RPMI8226 (cell line): Measurements from ENCODE around the gene RETREG3.
A peak's percentile ranks its signal among the peaks of the same experiment; 100 is the strongest.
"Not testable (repeated sequence)": the region's sequence is repeated elsewhere in the genome, so short reads cannot be mapped to it uniquely, and the experiment has no call there.

Experiments used
- DNase-seq: peaks from one replicate; pipeline ENCODE4 v3.0.0-alpha.2; 2015

RETREG3 gene

GRCh38 chr17:42548993-42549755 is 60.0 kb downstream of the RETREG3 start:
- no peak for DNase-seq

- peak; percentile 90 for DNase-seq
These were observed 60.9 kb downstream of the RETREG3 start for GRCh38 chr17:42548070-42548837.

- DNase-seq = no peak
These were observed 61.5 kb downstream of the RETREG3 start for GRCh38 chr17:42547698-42548069.

GRCh38 chr17:42547001-42547461 is 62.1 kb downstream of the RETREG3 start:
- DNase-seq = no peak

DNA sequence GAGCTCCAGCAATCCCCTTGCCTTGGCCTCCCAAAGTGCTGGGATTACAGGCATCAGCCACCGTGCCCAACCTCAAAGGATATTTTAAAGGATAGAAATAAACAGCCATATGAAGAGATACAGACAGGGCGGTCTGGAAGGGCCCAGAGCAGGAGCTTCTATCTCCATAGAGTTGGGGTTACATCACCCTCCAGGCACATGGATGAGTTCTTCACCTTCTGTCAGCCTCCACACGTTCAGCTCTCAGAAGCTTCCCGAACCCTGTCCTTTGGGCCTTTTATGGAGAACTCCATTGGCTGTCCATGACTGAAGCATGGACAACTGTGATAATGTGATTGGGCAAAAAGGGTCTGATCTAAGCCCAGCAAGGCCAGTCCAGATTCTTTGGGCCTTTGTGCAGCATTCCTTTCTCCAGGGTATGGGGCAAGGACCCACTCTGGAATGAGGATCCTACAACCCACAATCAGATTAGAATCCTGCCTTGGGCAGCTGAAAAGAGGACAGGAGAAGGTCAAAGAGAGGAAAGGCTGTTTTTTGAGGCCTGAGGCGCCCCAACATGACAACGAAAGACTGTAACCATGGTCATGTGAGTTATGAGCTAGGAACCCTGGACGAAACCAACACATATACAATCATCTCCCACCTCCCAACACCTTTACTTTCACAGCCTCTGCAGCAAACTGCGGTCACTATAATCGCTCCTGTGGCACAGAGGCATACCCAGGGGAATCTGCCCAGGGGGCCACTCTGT is 63.2 kb downstream of the RETREG3 start:
- not testable (repeated sequence) for DNase-seq

- no peak for DNase-seq
These were observed 64.3 kb downstream of the RETREG3 start for GRCh38 chr17:42544874-42545283.

GRCh38 chr17:42543190-42544079 is 65.7 kb downstream of the RETREG3 start:
- DNase-seq = no peak

DNA sequence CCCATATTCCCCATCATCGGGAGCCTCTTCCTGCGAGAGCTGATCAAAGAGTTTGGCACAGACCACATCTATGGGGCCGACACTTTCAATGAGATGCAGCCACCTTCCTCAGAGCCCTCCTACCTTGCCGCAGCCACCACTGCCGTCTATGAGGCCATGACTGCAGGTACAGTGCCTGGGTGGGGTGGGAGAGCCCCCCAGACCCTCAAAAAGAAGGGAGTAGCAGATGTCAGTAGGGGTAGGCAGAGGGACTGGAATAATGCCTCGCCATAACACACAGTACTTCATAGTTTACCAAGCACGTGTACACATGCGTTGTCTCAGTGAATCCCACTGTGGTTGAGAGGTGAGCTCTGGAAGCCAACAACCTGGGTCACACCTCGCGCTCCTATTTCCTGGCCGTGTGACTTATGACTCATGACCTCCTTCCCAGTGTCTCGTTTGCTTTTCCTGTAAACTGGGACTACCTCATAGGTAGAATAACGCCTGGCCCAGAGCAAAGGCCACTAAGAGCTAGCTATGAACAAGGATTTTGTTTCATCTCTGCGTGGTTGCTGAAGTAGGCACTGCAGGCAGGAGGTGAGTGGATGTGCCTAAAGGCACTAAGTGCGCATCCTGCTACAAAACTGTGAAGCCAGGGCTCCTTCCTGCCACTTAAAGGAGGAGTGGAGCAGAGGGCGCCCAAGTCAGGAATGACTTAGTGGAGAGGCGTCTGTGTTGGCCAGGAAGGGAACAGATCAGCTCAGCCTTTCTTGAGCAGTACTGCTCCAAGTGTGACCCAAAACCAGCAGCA is 67.9 kb downstream of the RETREG3 start:
- DNase-seq = no peak

DNA sequence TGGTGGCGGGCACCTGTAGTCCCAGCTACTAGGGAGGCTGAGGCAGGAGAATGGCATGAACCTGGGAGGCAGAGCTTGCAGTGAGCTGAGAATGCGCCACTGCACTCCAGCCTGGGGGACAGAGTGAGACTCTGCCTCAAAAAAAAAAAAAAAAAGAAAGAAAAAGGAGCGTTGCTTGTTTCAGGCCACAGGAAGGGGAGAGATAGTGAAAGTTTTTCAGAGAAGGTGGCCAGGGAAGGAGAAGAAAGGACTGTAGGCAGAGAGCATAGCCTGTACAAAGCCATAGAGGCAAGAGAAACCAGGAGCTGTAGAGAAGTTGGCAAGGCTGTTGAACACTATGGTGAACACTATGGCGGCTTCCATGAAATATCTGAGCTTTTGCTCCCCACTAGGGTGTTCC is 68.6 kb downstream of the RETREG3 start:
- DNase-seq = not testable (repeated sequence)

- no peak for DNase-seq
These were observed 70.7 kb downstream of the RETREG3 start for GRCh38 chr17:42538482-42538881.

DNA sequence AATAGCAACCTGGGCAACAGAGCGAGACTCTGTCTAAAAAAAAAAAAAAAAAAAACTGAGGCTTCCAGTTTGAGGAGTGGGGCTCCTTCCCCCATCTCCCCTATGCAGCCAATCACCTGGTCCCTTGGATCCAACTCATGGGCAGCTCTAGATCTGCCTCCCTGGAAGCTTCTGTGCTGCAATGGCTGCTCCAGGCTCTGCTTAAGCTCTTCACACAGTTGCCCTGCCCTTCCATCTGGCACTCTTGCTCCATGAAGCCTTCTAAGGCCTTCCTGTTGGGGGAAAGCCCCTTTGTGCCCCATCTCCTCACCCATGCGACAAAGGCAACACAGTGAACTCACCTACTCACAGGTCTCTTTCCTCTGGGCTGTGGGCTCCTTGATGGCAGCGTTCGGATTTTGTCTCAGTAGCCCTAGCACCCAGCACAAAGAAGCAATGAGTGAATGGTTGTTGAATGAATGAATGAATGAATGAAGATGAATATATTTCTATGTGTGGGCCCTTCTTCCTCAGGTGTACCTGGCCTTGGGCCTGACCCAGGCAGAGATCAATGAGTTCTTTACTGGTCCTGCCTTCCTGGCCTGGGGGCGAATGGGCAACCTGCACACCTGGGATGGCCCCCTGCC is 71.2 kb downstream of the RETREG3 start:
- no peak for DNase-seq

- DNase-seq = no peak
These were observed 71.9 kb downstream of the RETREG3 start for GRCh38 chr17:42537156-42537805.

DNA sequence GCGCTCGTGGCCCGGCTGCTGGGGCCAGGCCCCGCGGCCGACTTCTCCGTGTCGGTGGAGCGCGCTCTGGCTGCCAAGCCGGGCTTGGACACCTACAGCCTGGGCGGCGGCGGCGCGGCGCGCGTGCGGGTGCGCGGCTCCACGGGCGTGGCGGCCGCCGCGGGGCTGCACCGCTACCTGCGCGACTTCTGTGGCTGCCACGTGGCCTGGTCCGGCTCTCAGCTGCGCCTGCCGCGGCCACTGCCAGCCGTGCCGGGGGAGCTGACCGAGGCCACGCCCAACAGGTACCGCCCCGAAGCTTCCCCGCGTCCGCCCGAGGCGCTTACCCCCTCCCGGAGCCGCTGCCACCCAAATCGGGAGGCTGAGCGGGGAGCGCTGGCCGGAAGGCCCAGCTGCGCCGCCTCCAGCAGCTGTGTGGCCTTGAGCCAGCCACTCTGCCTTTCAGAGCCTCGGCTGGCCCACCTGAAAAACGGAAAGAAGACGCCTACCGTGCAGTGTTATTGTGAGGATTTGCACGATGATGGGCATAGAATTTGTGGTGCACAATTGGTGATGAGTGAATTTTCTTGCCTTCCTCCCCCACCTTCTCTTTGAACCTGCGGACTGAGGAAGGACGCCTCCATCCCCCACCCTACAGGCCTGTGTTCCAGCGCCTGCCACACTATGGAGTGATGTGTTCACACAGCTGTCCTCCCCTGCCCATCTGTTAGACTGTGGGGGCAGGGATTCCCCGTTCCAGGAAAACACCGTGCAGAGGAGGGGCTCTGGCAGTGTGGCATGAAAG is 72.6 kb downstream of the RETREG3 start:
- peak; percentile 97 for DNase-seq

- peak; percentile 96 for DNase-seq
These were observed 73.2 kb downstream of the RETREG3 start, which contains the start of gene NAGLU for GRCh38 chr17:42536048-42536371. Gene NAGLU, plus strand, starts transcription at chr17:42536241. Its CDS starts 32 bp downstream, at chr17:42536273.

DNA sequence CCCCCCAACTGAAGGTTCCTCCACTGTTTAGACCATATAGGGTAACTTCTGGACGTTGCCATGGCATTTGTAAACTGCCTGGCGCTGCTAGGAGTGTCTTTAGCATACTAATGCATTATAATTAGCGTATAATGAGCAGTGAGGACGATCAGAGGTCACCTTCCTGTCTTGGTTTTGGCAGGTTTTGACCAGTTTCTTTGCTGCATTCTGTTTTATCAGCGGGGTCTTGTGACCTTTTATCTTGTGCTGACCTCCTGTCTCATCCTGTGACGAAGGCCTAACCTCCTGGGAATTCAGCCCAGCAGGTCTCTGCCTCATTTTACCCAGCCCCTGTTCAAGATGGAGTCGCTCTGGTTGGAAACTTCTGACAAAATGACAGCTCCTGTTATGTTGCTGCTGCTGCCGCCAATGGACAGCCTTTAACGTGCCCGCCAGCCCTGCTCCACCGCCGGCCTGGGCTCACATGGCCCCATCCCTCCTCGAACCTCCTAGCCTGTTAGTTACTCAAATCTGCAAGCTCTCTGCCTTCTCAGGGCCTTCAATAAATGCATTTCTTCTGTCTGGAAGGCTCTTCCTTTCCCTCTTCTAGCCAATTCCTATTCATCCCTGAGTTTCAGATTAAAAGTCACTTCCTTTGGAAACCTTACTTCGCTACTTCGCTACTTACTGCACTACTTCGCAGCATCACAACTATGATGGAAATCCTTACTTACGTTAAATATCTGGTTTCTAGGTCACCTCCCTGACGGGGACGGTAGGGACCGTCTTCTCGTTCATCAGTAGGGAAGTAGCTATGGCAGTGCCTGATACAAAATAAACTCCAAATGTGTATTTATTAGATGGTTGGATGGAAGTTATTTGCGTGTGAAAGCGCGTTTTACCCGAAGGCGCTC is 73.8 kb downstream of the RETREG3 start:
- no peak for DNase-seq

DNA sequence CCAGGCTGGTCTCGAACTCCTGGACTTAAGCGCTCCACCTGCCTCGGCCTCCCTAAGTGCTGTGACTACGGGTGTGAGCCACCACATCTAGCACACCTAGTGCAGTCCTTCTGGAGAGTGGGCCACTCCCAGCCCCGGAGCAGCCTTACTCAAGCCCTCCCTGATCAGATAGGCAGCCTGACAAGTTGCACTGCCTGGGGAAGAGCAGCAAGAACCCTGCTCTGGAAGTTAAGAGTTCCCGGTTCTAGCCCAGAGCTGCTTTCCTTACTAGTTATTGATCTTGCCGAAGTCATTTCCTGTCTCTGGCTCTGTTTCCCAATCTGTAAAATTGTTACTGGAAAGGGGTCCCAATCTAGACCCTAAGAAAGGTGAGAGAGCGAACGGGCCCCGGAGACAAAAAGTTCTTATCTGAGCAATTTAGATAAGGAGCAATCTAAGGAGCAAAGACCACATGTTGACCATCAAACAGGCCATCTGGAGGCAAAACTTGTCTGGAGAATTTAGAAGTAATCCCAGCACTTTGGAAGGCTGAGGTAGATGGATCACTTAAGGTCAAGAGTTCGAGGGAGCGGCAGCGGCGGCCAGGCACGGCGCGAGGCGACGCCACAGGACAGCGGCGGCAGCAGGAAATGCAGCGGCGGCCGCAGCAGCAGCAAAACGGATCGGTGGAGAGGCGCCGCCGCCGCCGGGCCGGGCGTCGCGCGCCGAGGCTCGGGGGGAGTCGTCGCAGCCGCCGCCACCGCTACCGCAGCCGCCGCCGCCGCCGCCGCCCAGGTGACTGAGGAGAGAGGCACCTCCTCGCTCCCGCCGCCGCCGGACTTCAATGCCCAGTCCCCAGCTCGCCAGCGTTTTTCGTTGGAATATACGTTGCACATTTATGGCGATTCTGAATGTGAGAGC is 77.5 kb downstream of the RETREG3 start:
- DNase-seq = peak; percentile 77

DNA sequence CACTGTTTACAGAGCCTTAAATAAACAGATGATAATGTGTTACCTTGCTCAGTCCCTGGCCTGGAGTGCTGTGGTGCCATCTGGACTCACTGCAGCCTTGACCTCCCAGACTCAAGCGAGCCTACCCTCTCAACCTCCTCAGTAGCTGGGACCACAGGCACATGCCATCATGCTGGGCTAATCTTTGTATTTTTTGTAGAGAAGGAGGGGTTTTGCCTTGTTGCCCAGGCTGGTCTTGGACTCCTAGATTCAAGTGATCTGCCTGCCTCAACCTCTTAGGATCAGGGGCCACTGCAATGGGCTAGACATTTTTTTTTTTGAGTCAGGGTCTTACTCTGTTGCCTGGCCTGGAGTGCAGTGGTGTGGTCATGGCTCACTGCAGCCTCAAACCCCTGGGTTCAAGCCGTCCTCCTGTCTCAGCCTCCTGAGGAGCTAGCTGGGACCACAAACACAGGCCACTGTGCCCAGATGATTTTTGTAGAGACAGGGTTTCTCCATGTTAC is 78.2 kb downstream of the RETREG3 start:
- no peak for DNase-seq
